Keratinocyte (primary cell): ENCODE results near the gene RPRD1B. TPM values are rescaled to one million over a fixed set of nuclear protein-coding genes. Genes with fewer than 3 reads are reported as not detected.

Experiments used
- DNase-seq: peaks from one replicate; pipeline ENCODE4 v3.0.0-alpha.2; 2011; ENCODE audit warnings: low read depth, missing footprints, low spot score
- FAIRE-seq: peaks from 2 replicates; lab custom pipeline; 2011; peaks lifted over from hg19 to GRCh38; lab: Jason Lieb, UNC
- H2AFZ ChIP-seq: 2 replicates; pipeline ENCODE4 v1.6.0; 2012; ENCODE audit warnings: low read length, control low read depth, inconsistent platforms; ENCODE audit not compliant: control insufficient read depth
- H3K27ac ChIP-seq: 2 replicates; pipeline ENCODE4 v1.5.1; 2011; ENCODE audit warnings: low read length; ENCODE audit not compliant: control insufficient read depth, insufficient read depth
- H3K27me3 ChIP-seq: 3 replicates; pipeline ENCODE4 v1.6.0; 2011; ENCODE audit warnings: low read length; ENCODE audit not compliant: control insufficient read depth, insufficient read depth; ENCODE audit errors: extremely low read depth
- H3K36me3 ChIP-seq, 2 experiments: 2 replicates in 1 of 2; 3 replicates in 1 of 2; pipeline ENCODE4 v1.5.1; 2011; ENCODE audit warnings: low read length in 2 of 2, mild to moderate bottlenecking in 1 of 2; ENCODE audit not compliant: control insufficient read depth in 2 of 2, insufficient read depth in 2 of 2; ENCODE audit errors: extremely low read depth in 1 of 2
- H3K4me1 ChIP-seq: 3 replicates; pipeline ENCODE4 v1.5.1; 2011; ENCODE audit warnings: low read length; ENCODE audit not compliant: control insufficient read depth, insufficient read depth; ENCODE audit errors: extremely low read depth
- H3K4me2 ChIP-seq: 3 replicates; pipeline ENCODE4 v1.6.0; 2011; ENCODE audit warnings: low read depth, low read length; ENCODE audit not compliant: control insufficient read depth, insufficient read depth; ENCODE audit errors: extremely low read depth
- H3K4me3 ChIP-seq, 3 experiments: fragments of 200-600 bp in 1 of 3; sonication (generic) in 1 of 3; 2 replicates in 2 of 3; 3 replicates in 1 of 3; pipeline ENCODE4 v1.5.1; 2011 to 2016; ENCODE audit warnings: low read length in 3 of 3, mild to moderate bottlenecking in 3 of 3, control low read depth in 2 of 3, inconsistent platforms in 1 of 3, low read depth in 1 of 3, mixed read lengths in 1 of 3, mixed run types in 1 of 3, moderate library complexity in 1 of 3; ENCODE audit not compliant: control insufficient read depth in 2 of 3, insufficient read depth in 2 of 3; ENCODE audit errors: extremely low read depth in 1 of 3
- H3K79me2 ChIP-seq: 2 replicates; pipeline ENCODE4 v1.6.0; 2012; ENCODE audit warnings: low read length; ENCODE audit not compliant: control insufficient read depth, insufficient read depth
- H3K9ac ChIP-seq: 3 replicates; pipeline ENCODE4 v1.6.0; 2011; ENCODE audit warnings: low read length; ENCODE audit not compliant: control insufficient read depth, insufficient read depth; ENCODE audit errors: extremely low read depth
- H3K9me1 ChIP-seq: 3 replicates; pipeline ENCODE4 v1.6.0; 2011; ENCODE audit warnings: low read length; ENCODE audit not compliant: control insufficient read depth, insufficient read depth; ENCODE audit errors: extremely low read depth
- H3K9me3 ChIP-seq: 2 replicates; pipeline ENCODE4 v1.5.1; 2012; ENCODE audit warnings: low read depth, low read length; ENCODE audit not compliant: control insufficient read depth
- H4K20me1 ChIP-seq: 3 replicates; pipeline ENCODE4 v1.6.0; 2011; ENCODE audit warnings: low read length; ENCODE audit not compliant: control insufficient read depth, insufficient read depth; ENCODE audit errors: extremely low read depth
- EZH2 ChIP-seq: IDR thresholded peaks from one replicate; pipeline ENCODE4 v1.6.1; 2012; ENCODE audit warnings: inconsistent platforms, mild to moderate bottlenecking, low read length, moderate library complexity
- dilution Hi-C: fragments of 300-500 bp; cut with MboI; formaldehyde crosslinking; loops from one replicate; pipeline ENCODE4 v1.7.0; 2020; ENCODE audit warnings: low sequenced_read_pairs; ENCODE audit not compliant: extremely low pct_ligation_motif_present
- polyA plus RNA-seq, 5 experiments: library from polyadenylated mRNA; depleted of rRNA in 3 of 5; stranded (reverse) in 3 of 5; stranded (forward) in 1 of 5; unstranded in 1 of 5; fragments of >200 nt; gene quantifications; 1 replicate in 1 of 5; 2 replicates in 3 of 5; 3 replicates in 1 of 5; pipeline versions ENCODE4 v1.2.1 to v1.2.3, GENCODE V29; 2011 to 2012; ENCODE audit warnings: missing spikeins in 2 of 5, low read depth in 1 of 5, low replicate concordance in 1 of 5
- TF ChIP-seq, protein P1 (sequence below), 3 experiments: IDR thresholded peaks in 1 of 3; conservative IDR thresholded peaks in 1 of 3; optimal IDR thresholded peaks in 1 of 3; 2 replicates in 2 of 3; 3 replicates in 1 of 3; pipeline versions ENCODE3 to v1.5.1; 2011; ENCODE audit warnings: low read length in 3 of 3, mild to moderate bottlenecking in 3 of 3, moderate library complexity in 2 of 3, control low read depth in 1 of 3, inconsistent platforms in 1 of 3; ENCODE audit not compliant: insufficient read depth in 2 of 3; ENCODE audit errors: extremely low read depth in 1 of 3

RPRD1B gene
- polyA plus RNA-seq, 1 donor (not counting 4 experiments of a cell fraction or from before 2014, with no cell fraction given) = 19.9 TPM

DNA sequence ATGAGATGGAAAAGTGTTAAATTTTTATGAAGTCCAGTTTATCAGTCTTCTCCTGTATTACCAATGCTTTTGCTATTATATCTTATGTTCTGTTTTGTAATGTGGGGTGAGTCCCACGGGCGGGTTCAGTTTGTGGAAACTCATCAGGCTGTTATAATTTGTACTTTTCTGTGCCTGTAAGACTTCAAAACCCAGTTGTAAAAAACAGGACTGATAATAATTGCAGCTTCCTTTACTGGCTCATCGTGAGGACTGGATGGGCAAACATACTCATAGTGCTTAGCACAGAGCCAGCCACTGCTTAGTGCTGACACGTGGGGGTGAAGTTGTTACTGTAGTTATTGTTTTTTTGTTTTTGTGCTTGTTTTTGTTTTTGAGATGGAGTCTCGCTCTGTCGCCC is 85.9 kb downstream of the RPRD1B start:
- no peak for FAIRE-seq
- no peaks in the 10 kb centered on the region for H3K27me3 ChIP-seq
- DNase-seq = no peak
- no peak overlapping the region for H3K4me2 ChIP-seq
- no peaks in the 10 kb centered on the region for H4K20me1 ChIP-seq
- peaks cover 24% of the 10 kb centered on the region for H3K4me1 ChIP-seq
- no peak overlapping the region for H3K27ac ChIP-seq
- H3K9me3 ChIP-seq = no peaks in the 10 kb centered on the region
- H2AFZ ChIP-seq = no peak overlapping the region
- H3K9ac ChIP-seq = no peak overlapping the region
- H3K36me3 ChIP-seq = no peaks in the 10 kb centered on the region
- H3K4me3 ChIP-seq = no peak overlapping the region
- H3K79me2 ChIP-seq = no peaks in the 10 kb centered on the region
- H3K9me1 ChIP-seq = no peaks in the 10 kb centered on the region
- dilution Hi-C loops = no loop called here
- no peak for TF ChIP-seq EZH2
- TF ChIP-seq, protein P1, sequence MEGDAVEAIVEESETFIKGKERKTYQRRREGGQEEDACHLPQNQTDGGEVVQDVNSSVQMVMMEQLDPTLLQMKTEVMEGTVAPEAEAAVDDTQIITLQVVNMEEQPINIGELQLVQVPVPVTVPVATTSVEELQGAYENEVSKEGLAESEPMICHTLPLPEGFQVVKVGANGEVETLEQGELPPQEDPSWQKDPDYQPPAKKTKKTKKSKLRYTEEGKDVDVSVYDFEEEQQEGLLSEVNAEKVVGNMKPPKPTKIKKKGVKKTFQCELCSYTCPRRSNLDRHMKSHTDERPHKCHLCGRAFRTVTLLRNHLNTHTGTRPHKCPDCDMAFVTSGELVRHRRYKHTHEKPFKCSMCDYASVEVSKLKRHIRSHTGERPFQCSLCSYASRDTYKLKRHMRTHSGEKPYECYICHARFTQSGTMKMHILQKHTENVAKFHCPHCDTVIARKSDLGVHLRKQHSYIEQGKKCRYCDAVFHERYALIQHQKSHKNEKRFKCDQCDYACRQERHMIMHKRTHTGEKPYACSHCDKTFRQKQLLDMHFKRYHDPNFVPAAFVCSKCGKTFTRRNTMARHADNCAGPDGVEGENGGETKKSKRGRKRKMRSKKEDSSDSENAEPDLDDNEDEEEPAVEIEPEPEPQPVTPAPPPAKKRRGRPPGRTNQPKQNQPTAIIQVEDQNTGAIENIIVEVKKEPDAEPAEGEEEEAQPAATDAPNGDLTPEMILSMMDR (optimal IDR thresholded peaks at IDR 0.05 in 1 of 3, IDR thresholded peaks at IDR 0.05 in 1 of 3, conservative IDR thresholded peaks at IDR 0.05 in 1 of 3; ENCODE audit: extremely low read depth in 1 of 3, insufficient read depth in 2 of 3, low read length in 3 of 3) = no peak

DNA sequence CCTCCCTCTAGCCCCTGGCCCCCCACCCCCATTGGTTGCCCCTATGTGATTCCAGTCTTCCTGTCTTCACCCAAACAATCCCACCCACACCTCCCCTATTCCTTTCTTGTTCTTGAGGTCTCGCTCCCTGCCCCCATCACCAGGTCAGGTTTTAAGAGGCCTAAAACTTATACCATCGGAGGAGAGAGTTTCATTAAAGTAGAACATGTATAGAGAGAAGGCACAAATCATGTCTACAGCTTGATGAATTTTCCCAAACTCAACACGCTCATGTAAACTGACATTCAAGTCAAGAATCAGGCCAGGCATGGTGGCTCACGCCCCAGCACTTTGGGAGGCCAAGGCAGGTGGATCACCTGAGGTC is 87.1 kb downstream of the RPRD1B start:
- FAIRE-seq (no peak), DNase-seq (no peak)
- no peaks in the 10 kb centered on the region for H3K27me3 ChIP-seq
- no peaks in the 10 kb centered on the region for H3K9me3 ChIP-seq
- peaks cover 24% of the 10 kb centered on the region for H3K4me1 ChIP-seq
- no peaks in the 10 kb centered on the region for H3K36me3 ChIP-seq
- no peak overlapping the region for H2AFZ ChIP-seq
- no peak overlapping the region for H3K27ac ChIP-seq
- H3K4me3 ChIP-seq = no peak overlapping the region
- H3K79me2 ChIP-seq = no peaks in the 10 kb centered on the region
- dilution Hi-C loops = no loop called here
- no peak overlapping the region for H3K9ac ChIP-seq
- TF ChIP-seq EZH2 = no peak
- TF ChIP-seq, protein P1 (optimal IDR thresholded peaks at IDR 0.05 in 1 of 3, IDR thresholded peaks at IDR 0.05 in 1 of 3, conservative IDR thresholded peaks at IDR 0.05 in 1 of 3; ENCODE audit: extremely low read depth in 1 of 3, insufficient read depth in 2 of 3, low read length in 3 of 3) = no peak
- no peaks in the 10 kb centered on the region for H3K9me1 ChIP-seq
- no peak overlapping the region for H3K4me2 ChIP-seq
- H4K20me1 ChIP-seq = no peaks in the 10 kb centered on the region
